Cardiac fibroblast (primary cell): ENCODE results near the gene PSMC3IP.
"Not testable (repeated sequence)": the region's sequence is repeated elsewhere in the genome, so short reads cannot be mapped to it uniquely, and the experiment has no call there.

ENCODE experiments used
- DNase-seq, 2 donors: peaks; one replicate each; pipeline versions ENCODE4 v3.0.0 to v3.0.0-alpha.2; 2010; ENCODE audit warnings: low read depth in 2 of 2
- H3K4me3 ChIP-seq, 2 donors: replicated peaks in 1 of 2; 1 replicate in 1 of 2; 2 replicates in 1 of 2; pipeline ENCODE4 v1.5.1; 2011; ENCODE audit warnings: low read depth in 2 of 2, low read length in 2 of 2, mild to moderate bottlenecking in 2 of 2, moderate library complexity in 1 of 2
- CTCF ChIP-seq: IDR thresholded peaks from one replicate; pipeline ENCODE4 v1.5.1; 2011; ENCODE audit warnings: low read depth, mild to moderate bottlenecking, low read length, inconsistent platforms

Gene PSMC3IP

GRCh38 chr17:42560246-42560645 is 17.3 kb downstream of the PSMC3IP start:
- TF ChIP-seq CTCF, result no peak
- DNase-seq, result no peak
- no peak overlapping the region for H3K4me3 ChIP-seq

- H3K4me3 ChIP-seq, result no peak overlapping the region
- TF ChIP-seq CTCF, result no peak
- no peak for DNase-seq
Measured at GRCh38 chr17:42559075-42559474, 18.5 kb downstream of the PSMC3IP start.

GRCh38 chr17:42555961-42556617 is 21.4 kb downstream of the PSMC3IP start:
- TF ChIP-seq CTCF, result peak; percentile 6
- H3K4me3 ChIP-seq, DNase-seq: not testable (repeated sequence)

GRCh38 chr17:42555122-42555622 is 22.4 kb downstream of the PSMC3IP start:
- H3K4me3 ChIP-seq, result peak overlapping the region; percentile 84 to 86
- no peak for DNase-seq
- TF ChIP-seq CTCF, result no peak

- TF ChIP-seq CTCF, result no peak
- peak overlapping the region; percentile 84 to 86 for H3K4me3 ChIP-seq
- DNase-seq, result peak; percentile 67 to 83
Measured at GRCh38 chr17:42554250-42555121, 23.0 kb downstream of the PSMC3IP start.

- TF ChIP-seq CTCF, result no peak
- H3K4me3 ChIP-seq, result peak overlapping the region; percentile 84 to 86
- peak in 1 of 2 donors; percentile 26 for DNase-seq
Measured at GRCh38 chr17:42553866-42554249, 23.7 kb downstream of the PSMC3IP start.
